ENCODE data around the gene RBM48.
A peak's percentile ranks its signal among the peaks of the same experiment; 100 is the strongest.
"Not testable (repeated sequence)": the region's sequence is repeated elsewhere in the genome, so short reads cannot be mapped to it uniquely, and the experiment has no call there.

RBM48 gene

GRCh38 chr7:92545116-92545515 lies 16.5 kb downstream of the RBM48 start:
- DNase-seq, result not testable (repeated sequence)

- DNase-seq, result no peak
These were observed 18.4 kb downstream of the RBM48 start for GRCh38 chr7:92546856-92547497.

GRCh38 chr7:92547579-92547978 lies 19.0 kb downstream of the RBM48 start:
- peak in 28 of 56 donors; percentile 1 to 62 (median 14) for DNase-seq

- DNase-seq, result no peak
These were observed 21.6 kb downstream of the RBM48 start for GRCh38 chr7:92550194-92550593.

- DNase-seq, result no peak
These were observed 28.7 kb downstream of the RBM48 start for GRCh38 chr7:92557249-92557648.

- no peak for DNase-seq
These were observed 29.3 kb downstream of the RBM48 start for GRCh38 chr7:92557808-92558362.

- DNase-seq, result no peak
These were observed 32.0 kb downstream of the RBM48 start for GRCh38 chr7:92560602-92561001.

GRCh38 chr7:92563345-92563744 lies 34.8 kb downstream of the RBM48 start:
- no peak for DNase-seq

- DNase-seq, result no peak
These were observed 38.9 kb downstream of the RBM48 start for GRCh38 chr7:92567460-92567859.

- DNase-seq, result no peak
These were observed 40.5 kb downstream of the RBM48 start for GRCh38 chr7:92569137-92569536.

- DNase-seq, result no peak
These were observed 47.7 kb downstream of the RBM48 start for GRCh38 chr7:92576296-92576695.

GRCh38 chr7:92582948-92583347 lies 54.4 kb downstream of the RBM48 start:
- no peak for DNase-seq

- DNase-seq, result no peak
These were observed 56.4 kb downstream of the RBM48 start for GRCh38 chr7:92584953-92585352.

- no peak for DNase-seq
These were observed 57.8 kb downstream of the RBM48 start for GRCh38 chr7:92586403-92586802.

GRCh38 chr7:92586841-92587240 lies 58.2 kb downstream of the RBM48 start:
- DNase-seq, result no peak
